Muscle of leg (tissue), 11 donors: ENCODE data around the gene PRUNE1. TPM values are rescaled to one million over a fixed set of nuclear protein-coding genes. Genes with fewer than 3 reads are reported as not detected.

Experiments used
- DNase-seq: peaks from one replicate; pipeline ENCODE4 v3.0.0; 2013
- H3K27ac ChIP-seq: one replicate; pipeline ENCODE4 v1.5.1; 2013; ENCODE audit warnings: mild to moderate bottlenecking, low read length, control low read depth
- H3K27me3 ChIP-seq: one replicate; pipeline ENCODE4 v1.6.1; 2013; ENCODE audit warnings: low read length; ENCODE audit not compliant: control insufficient read depth, insufficient read depth
- H3K36me3 ChIP-seq: one replicate; pipeline ENCODE4 v1.6.1; 2013; ENCODE audit warnings: low read length; ENCODE audit not compliant: control insufficient read depth, insufficient read depth
- H3K4me1 ChIP-seq: one replicate; pipeline ENCODE4 v1.6.1; 2013; ENCODE audit warnings: low read length; ENCODE audit not compliant: control insufficient read depth, insufficient read depth
- H3K4me3 ChIP-seq: one replicate; pipeline ENCODE4 v1.5.1; 2013; ENCODE audit warnings: low read length, control low read depth
- H3K9me3 ChIP-seq: replicated peaks from 2 replicates; pipeline ENCODE4 v1.6.1; 2013; ENCODE audit warnings: low read depth, low read length; ENCODE audit not compliant: control insufficient read depth
- WGBS: methylation state at CpG from one replicate; pipeline ENCODE4 v1.1.5; 2013; ENCODE audit warnings: missing lambda C conversion rate; ENCODE audit not compliant: insufficient coverage; 5-methylcytosine and 5-hydroxymethylcytosine counted together
- polyA plus RNA-seq, 8 donors: library from polyadenylated mRNA; unstranded; fragments of 120-200 nt; gene quantifications; one replicate each; pipeline versions ENCODE4 v1.2.1 to v1.2.3, GENCODE V29; 2013; ENCODE audit warnings: inconsistent platforms in 1 of 8, low replicate concordance in 1 of 8; ENCODE audit not compliant: insufficient read length in 8 of 8, insufficient read depth in 1 of 8
- total RNA-seq: library from RNA; stranded (reverse); fragments of 120-200 nt; gene quantifications from one replicate; pipeline ENCODE4 v1.2.4, GENCODE V29; 2013

The PRUNE1 gene
- total and polyA plus RNA-seq, 9 donors: 19.3 to 29.8 (median 25.0) TPM

DNA sequence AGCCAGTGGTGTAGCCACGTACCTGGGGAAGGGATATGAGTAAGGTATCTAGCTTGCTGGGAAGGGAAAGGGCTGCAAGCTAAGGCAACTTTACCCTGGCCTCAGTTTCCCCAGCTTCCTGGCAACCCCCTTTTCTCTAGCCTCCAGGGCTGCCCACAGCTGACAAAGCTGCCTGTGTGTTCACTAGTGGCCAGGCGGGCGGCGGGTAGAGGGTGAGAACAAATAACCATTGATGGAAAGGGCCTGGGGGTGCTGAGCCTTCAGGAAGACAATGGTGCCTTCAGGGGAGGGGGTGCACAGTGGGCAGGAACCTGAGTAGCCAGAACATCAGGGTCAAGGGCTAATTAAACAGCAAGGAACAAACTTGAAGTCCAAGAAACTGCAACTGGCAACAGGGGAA lies 39.8 kb upstream of the PRUNE1 start:
- peaks cover 55% of the 10 kb centered on the region for H3K36me3 ChIP-seq
- H3K27ac ChIP-seq: no peak overlapping the region
- H3K9me3 ChIP-seq: no peaks in the 10 kb centered on the region
- peaks cover 32% of the 10 kb centered on the region for H3K4me1 ChIP-seq
- H3K27me3 ChIP-seq: no peaks in the 10 kb centered on the region
- no peak overlapping the region for H3K4me3 ChIP-seq
- DNase-seq: no peak
- WGBS: 93% methylated on average over 3 of the region's 4 CpGs

DNA sequence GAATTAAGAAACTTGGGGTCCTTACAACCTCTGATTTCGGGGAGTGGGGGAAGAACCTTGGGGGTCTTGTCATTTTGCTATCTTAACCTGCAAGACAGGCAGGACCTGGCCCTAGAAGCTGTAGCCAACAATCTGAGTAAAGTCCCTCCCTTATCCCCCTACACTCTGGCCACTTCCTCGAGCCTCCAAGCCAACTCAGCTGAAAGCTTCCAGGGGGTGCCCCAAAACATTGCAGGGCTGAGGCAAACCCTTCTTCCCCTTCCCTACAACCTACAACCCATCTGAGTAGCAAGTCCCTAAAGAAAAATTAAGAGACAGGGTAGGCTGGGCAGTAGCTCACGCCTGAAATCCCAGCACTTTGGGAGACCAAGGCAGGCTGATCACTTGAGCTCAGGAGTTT lies 38.6 kb upstream of the PRUNE1 start:
- no peak for DNase-seq
- Histone ChIP-seq H3K27ac (no peak overlapping the region), H3K4me3 (no peak overlapping the region), H3K36me3 (peaks cover 45% of the 10 kb centered on the region), H3K27me3 (no peaks in the 10 kb centered on the region), H3K9me3 (no peaks in the 10 kb centered on the region), H3K4me1 (peaks cover 36% of the 10 kb centered on the region)
- WGBS: 60% methylated on average over 1 of the region's 3 CpGs

DNA sequence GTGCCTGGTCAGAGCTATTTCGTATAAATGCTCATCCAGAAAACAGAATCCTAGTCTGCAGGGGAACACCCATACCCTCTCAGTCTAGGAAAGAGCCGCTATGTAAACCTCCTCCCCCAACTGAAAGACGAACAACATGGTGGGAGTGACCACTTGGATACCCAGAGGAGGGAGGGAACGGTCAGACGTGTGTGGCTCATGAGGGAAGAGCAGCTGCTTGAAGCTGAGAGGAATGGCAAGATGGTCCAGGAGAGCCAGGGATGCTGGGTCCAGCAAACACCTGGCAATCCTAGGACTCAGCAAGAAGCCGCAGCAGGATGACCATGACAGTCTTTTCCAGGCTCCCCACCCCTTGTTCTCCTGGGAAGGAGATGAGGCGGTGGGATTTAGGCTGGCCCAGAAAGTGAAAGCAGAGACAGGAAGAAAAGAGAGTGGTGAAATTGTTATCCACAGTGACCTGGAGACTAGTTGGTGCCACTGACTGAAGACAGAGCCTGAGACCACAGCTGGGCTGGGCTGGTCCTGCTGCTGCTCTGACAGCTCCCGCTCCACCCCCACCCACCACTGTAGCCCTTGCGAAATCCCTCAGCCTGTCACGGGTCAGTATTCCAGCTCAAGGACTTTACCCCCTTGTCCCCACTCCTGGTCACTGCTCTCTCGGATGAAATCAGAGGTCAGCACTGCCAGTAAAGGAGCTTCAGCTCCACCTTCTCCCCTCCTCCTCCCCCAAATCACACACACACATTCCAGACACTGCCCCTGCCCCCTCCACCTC lies 37.3 kb upstream of the PRUNE1 start:
- peaks cover 35% of the 10 kb centered on the region for H3K36me3 ChIP-seq
- H3K27ac ChIP-seq: no peak overlapping the region
- peak; percentile 28 for DNase-seq
- no peaks in the 10 kb centered on the region for H3K27me3 ChIP-seq
- no peaks in the 10 kb centered on the region for H3K9me3 ChIP-seq
- WGBS: 39% methylated on average over 3 of the region's 11 CpGs
- H3K4me3 ChIP-seq: no peak overlapping the region
- H3K4me1 ChIP-seq: peaks cover 39% of the 10 kb centered on the region

DNA sequence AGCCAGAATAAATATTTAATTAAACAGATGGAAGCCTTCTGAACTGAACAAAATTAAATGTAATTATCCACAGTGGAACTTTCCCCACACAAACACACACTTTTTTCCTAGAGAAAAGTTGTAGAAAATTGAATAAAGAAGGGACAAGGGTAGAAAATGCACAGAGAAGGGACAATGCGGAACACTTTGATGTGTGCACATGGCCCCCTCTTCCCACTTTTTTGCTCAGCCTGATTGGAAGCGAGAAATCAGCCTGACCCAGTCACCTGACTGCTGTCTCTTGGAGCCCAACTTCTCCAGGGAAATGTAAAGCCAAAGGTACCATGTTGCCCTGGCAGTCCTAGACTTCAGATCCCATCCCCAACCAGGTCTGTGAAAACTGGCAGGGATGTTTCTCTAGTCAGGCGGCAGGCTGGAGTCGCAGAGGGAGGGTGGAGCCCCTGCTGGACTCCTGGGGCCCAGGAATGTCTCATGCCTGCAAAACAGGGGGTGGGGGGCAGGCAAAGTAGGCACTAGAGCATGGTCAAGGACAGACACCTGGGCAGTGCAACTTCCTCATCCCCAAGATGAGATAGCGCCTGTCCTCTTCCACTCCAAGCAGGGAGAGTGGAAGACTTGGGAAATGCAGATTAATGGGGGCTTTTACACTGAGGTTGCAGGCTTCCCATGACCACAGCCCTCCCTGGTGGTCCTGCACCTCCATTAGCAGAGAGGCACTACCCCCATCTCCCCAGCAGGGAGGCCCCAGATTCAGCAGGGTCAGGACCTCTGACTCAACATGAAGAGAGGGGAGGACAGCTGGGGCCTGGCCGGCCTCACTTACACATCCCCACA lies 36.4 kb upstream of the PRUNE1 start:
- H3K4me1 ChIP-seq: peaks cover 39% of the 10 kb centered on the region
- no peaks in the 10 kb centered on the region for H3K9me3 ChIP-seq
- H3K27ac ChIP-seq: no peak overlapping the region
- no peaks in the 10 kb centered on the region for H3K27me3 ChIP-seq
- DNase-seq: no peak
- no peak overlapping the region for H3K4me3 ChIP-seq
- H3K36me3 ChIP-seq: peaks cover 27% of the 10 kb centered on the region
- 43% methylated on average over 3 of the region's 6 CpGs for WGBS

DNA sequence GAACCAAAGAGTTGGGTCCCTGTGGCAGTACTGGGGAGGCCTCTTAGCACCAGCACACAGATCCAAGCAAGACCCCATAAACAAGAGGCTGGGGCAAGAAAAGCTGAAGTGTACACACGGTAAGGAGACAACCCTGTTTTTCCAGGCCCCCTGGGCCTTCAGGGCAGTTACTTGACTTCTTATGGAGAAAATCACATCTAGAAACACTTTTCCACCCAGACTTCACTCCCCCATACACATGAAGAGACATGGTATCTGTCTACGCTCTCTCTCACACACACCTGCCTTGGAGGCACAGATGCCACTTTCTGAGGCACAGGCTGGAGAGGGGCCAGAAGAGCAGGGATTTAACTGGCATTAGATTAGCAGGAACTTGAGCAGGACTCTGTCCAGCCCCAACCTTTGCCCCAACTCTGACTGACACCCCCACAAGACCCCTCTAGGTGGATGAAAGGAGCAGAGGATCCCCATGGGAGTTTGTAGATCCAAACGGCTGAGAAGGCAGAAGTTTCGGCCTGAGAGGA lies 35.8 kb upstream of the PRUNE1 start:
- 31% methylated on average over 3 of the region's 4 CpGs for WGBS
- peaks cover 20% of the 10 kb centered on the region for H3K36me3 ChIP-seq
- peaks cover 42% of the 10 kb centered on the region for H3K4me1 ChIP-seq
- H3K4me3 ChIP-seq: no peak overlapping the region
- DNase-seq: peak; percentile 41
- no peaks in the 10 kb centered on the region for H3K9me3 ChIP-seq
- no peaks in the 10 kb centered on the region for H3K27me3 ChIP-seq
- H3K27ac ChIP-seq: no peak overlapping the region

DNA sequence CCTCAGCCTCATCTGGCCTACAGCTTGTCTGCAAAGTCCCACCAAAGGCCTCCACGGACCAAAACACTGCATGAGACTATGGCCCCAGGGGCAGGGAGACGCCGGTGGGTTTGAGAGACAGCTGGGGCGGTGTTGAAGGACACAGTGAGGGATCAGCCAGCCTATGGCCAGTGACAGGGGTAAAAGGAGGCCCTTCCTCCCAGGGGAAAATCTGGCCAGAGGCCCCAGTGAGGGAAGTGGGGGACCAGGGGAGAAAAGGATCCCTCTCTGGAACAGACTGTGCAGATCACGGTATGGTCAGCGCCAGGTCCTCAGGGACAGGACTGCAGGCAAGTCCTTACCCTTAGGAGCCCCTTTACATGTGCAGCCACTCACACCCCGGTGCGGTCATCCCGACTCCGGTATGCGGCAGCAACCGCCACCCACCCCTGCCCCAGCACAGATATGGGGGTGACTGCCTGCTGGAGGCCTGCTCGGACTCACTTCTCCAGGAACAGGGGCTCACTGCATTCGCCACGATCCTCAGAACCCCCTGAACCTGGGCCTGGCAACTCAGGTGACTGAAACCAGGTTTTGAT lies 34.9 kb upstream of the PRUNE1 start:
- Histone ChIP-seq H3K27me3 (no peaks in the 10 kb centered on the region), H3K36me3 (peaks cover 11% of the 10 kb centered on the region), H3K4me1 (peaks cover 43% of the 10 kb centered on the region), H3K4me3 (peak overlapping the region; percentile 91), H3K27ac (peak overlapping the region; percentile 87), H3K9me3 (no peaks in the 10 kb centered on the region)
- WGBS: 10% methylated on average over 10 of the region's 15 CpGs
- peak; percentile 27 for DNase-seq

DNA sequence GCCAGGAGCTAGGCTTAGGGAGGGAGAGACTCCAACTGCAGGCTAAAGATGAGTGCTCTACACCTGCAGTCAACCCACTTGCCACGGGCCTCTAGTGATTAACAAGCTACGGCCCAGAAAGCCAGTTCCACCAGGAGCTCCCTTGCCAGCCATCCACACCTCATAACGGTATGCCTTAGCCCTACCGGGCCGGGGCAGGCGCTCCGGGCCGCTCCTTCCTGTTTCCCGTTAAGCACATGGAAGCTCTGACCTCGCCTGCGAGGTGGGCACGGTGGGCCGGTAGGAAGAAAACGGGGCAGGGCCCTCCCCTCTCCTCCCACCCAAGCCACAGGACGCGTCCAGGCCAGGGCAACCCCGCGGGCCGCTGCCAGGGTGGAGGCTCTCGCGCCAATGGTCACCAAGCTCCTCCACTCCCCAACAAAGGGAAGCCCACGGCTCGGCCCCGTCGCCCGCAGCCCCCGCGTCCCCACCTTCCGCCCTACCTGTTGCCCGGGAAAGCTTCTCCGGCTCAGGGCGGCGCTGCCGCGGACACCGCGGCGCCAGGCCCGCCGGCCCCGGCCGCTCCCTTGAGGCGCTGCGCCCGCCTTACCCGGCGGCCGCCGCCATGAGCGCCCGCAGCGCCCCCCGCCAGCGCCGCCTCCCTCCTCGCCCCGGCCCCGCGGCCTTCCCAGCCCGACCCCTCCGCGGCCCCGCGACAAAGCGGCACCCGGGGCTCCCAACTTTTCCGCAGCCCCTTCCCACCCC lies 34.2 kb upstream of the PRUNE1 start:
- Histone ChIP-seq H3K27me3 (no peaks in the 10 kb centered on the region), H3K9me3 (no peaks in the 10 kb centered on the region), H3K27ac (peak overlapping the region; percentile 87), H3K36me3 (peaks cover 5% of the 10 kb centered on the region), H3K4me1 (peaks cover 44% of the 10 kb centered on the region), H3K4me3 (peak overlapping the region; percentile 91)
- peak; percentile 42 for DNase-seq
- WGBS: 0% methylated on average over 67 of the region's 67 CpGs

DNA sequence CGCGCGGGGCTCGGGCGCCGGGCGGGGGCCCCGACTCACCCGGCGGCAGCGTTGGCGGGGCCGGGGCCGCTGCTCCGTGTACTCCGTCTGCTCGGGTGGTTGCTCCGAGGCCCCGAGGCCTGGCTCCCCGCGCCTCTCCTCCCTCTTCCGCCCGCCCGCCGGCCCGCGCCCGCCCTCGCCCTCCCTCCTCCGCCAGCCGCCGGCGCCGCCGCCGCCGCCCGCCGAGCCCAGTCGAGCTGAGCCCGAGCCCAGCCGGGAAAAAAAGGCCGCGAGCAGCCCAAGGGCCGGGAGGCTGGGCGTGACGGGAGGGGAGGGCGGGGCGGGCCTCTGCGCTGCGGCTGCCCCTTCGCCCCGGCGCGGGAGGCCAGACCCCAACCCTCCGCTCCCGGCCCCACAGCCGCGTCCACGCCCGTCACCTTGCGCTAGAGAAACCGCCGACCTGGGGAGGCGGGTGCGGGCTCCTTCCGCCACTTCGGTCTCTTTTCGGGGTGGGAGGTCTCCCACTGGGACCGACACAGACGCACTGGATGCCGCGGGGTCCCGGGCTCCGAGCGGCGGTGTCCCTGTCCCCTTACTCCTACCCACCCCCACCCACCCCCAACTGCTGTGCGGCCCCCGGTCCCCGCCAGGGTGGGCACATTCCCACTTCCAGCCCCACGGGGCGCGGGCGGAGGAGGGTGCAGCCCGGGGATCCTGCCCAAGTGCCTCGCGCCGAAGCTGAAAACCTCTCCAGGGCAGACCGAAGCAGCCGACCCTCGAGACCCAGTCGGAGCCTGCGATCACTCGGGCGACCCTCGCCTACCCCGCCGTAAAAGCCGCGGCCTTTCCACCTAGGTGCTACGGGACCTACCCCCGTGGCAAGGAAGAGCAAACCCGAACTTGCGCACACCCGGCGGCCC lies 33.4 kb upstream of the PRUNE1 start, which contains the start of gene CERS2:
Gene CERS2 (minus strand): TSS at position 256 of the 899 bp plus-strand sequence. CDS start 5,745 bp downstream, outside the sequence.
- 2% methylated on average over 89 of the region's 106 CpGs for WGBS
- peak within 1 kb of the TSS; percentile 91 for H3K4me3 ChIP-seq
- H3K27me3 ChIP-seq: no peaks in the 10 kb centered on the region
- H3K36me3 ChIP-seq: peaks cover 3% of the 10 kb centered on the region
- peaks cover 50% of the 10 kb centered on the region for H3K4me1 ChIP-seq
- H3K9me3 ChIP-seq: no peaks in the 10 kb centered on the region
- DNase-seq: peak; percentile 94
- peak within 1 kb of the TSS; percentile 87 for H3K27ac ChIP-seq

DNA sequence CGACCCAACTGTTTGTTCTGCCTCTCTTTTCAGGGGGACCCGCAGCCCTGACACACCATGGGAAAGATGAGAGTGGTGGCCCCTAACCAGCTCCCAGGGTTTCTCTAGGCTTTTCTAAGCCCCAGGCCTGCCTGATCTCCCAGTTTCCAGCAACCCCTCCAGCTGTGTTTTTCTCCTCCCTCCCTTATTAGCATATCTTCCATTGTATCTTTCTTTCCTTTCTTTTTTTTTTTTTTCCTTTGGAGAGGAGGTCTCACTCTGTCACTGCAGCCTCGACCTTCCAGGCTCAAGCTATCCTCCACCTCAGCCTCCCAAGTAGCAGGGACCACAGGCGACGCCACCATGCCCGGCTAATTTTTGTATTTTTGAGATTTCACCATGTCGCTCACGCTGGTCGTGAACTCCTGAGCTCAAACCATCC lies 31.8 kb upstream of the PRUNE1 start:
- Histone ChIP-seq H3K36me3 (no peaks in the 10 kb centered on the region), H3K27me3 (no peaks in the 10 kb centered on the region), H3K9me3 (no peaks in the 10 kb centered on the region), H3K4me1 (peaks cover 39% of the 10 kb centered on the region), H3K27ac (no peak overlapping the region), H3K4me3 (no peak overlapping the region)
- 95% methylated on average over 6 of the region's 9 CpGs for WGBS
- DNase-seq: no peak
